Keratinocyte (primary cell): ENCODE measurements around the gene TSHZ3. TPM values are rescaled to one million over a fixed set of nuclear protein-coding genes. Genes with fewer than 3 reads are reported as not detected.

Source experiments
- DNase-seq: peaks from one replicate; pipeline ENCODE4 v3.0.0-alpha.2; 2011; ENCODE audit warnings: low read depth, missing footprints, low spot score
- FAIRE-seq: peaks from 2 replicates; lab custom pipeline; 2011; peaks lifted over from hg19 to GRCh38; lab: Jason Lieb, UNC
- H2AFZ ChIP-seq: 2 replicates; pipeline ENCODE4 v1.6.0; 2012; ENCODE audit warnings: low read length, control low read depth, inconsistent platforms; ENCODE audit not compliant: control insufficient read depth
- H3K27ac ChIP-seq: 2 replicates; pipeline ENCODE4 v1.5.1; 2011; ENCODE audit warnings: low read length; ENCODE audit not compliant: control insufficient read depth, insufficient read depth
- H3K27me3 ChIP-seq: 3 replicates; pipeline ENCODE4 v1.6.0; 2011; ENCODE audit warnings: low read length; ENCODE audit not compliant: control insufficient read depth, insufficient read depth; ENCODE audit errors: extremely low read depth
- H3K36me3 ChIP-seq, 2 experiments: 2 replicates in 1 of 2; 3 replicates in 1 of 2; pipeline ENCODE4 v1.5.1; 2011; ENCODE audit warnings: low read length in 2 of 2, mild to moderate bottlenecking in 1 of 2; ENCODE audit not compliant: control insufficient read depth in 2 of 2, insufficient read depth in 2 of 2; ENCODE audit errors: extremely low read depth in 1 of 2
- H3K4me1 ChIP-seq: 3 replicates; pipeline ENCODE4 v1.5.1; 2011; ENCODE audit warnings: low read length; ENCODE audit not compliant: control insufficient read depth, insufficient read depth; ENCODE audit errors: extremely low read depth
- H3K4me2 ChIP-seq: 3 replicates; pipeline ENCODE4 v1.6.0; 2011; ENCODE audit warnings: low read depth, low read length; ENCODE audit not compliant: control insufficient read depth, insufficient read depth; ENCODE audit errors: extremely low read depth
- H3K4me3 ChIP-seq, 3 experiments: fragments of 200-600 bp in 1 of 3; sonication (generic) in 1 of 3; 2 replicates in 2 of 3; 3 replicates in 1 of 3; pipeline ENCODE4 v1.5.1; 2011 to 2016; ENCODE audit warnings: low read length in 3 of 3, mild to moderate bottlenecking in 3 of 3, control low read depth in 2 of 3, inconsistent platforms in 1 of 3, low read depth in 1 of 3, mixed read lengths in 1 of 3, mixed run types in 1 of 3, moderate library complexity in 1 of 3; ENCODE audit not compliant: control insufficient read depth in 2 of 3, insufficient read depth in 2 of 3; ENCODE audit errors: extremely low read depth in 1 of 3
- H3K79me2 ChIP-seq: 2 replicates; pipeline ENCODE4 v1.6.0; 2012; ENCODE audit warnings: low read length; ENCODE audit not compliant: control insufficient read depth, insufficient read depth
- H3K9ac ChIP-seq: 3 replicates; pipeline ENCODE4 v1.6.0; 2011; ENCODE audit warnings: low read length; ENCODE audit not compliant: control insufficient read depth, insufficient read depth; ENCODE audit errors: extremely low read depth
- H3K9me1 ChIP-seq: 3 replicates; pipeline ENCODE4 v1.6.0; 2011; ENCODE audit warnings: low read length; ENCODE audit not compliant: control insufficient read depth, insufficient read depth; ENCODE audit errors: extremely low read depth
- H3K9me3 ChIP-seq: 2 replicates; pipeline ENCODE4 v1.5.1; 2012; ENCODE audit warnings: low read depth, low read length; ENCODE audit not compliant: control insufficient read depth
- H4K20me1 ChIP-seq: 3 replicates; pipeline ENCODE4 v1.6.0; 2011; ENCODE audit warnings: low read length; ENCODE audit not compliant: control insufficient read depth, insufficient read depth; ENCODE audit errors: extremely low read depth
- EZH2 ChIP-seq: IDR thresholded peaks from one replicate; pipeline ENCODE4 v1.6.1; 2012; ENCODE audit warnings: inconsistent platforms, mild to moderate bottlenecking, low read length, moderate library complexity
- dilution Hi-C: fragments of 300-500 bp; cut with MboI; formaldehyde crosslinking; loops from one replicate; pipeline ENCODE4 v1.7.0; 2020; ENCODE audit warnings: low sequenced_read_pairs; ENCODE audit not compliant: extremely low pct_ligation_motif_present
- polyA plus RNA-seq, 5 experiments: library from polyadenylated mRNA; depleted of rRNA in 3 of 5; stranded (reverse) in 3 of 5; stranded (forward) in 1 of 5; unstranded in 1 of 5; fragments of >200 nt; gene quantifications; 1 replicate in 1 of 5; 2 replicates in 3 of 5; 3 replicates in 1 of 5; pipeline versions ENCODE4 v1.2.1 to v1.2.3, GENCODE V29; 2011 to 2012; ENCODE audit warnings: missing spikeins in 2 of 5, low read depth in 1 of 5, low replicate concordance in 1 of 5
- TF ChIP-seq, protein P1 (sequence below), 3 experiments: IDR thresholded peaks in 1 of 3; conservative IDR thresholded peaks in 1 of 3; optimal IDR thresholded peaks in 1 of 3; 2 replicates in 2 of 3; 3 replicates in 1 of 3; pipeline versions ENCODE3 to v1.5.1; 2011; ENCODE audit warnings: low read length in 3 of 3, mild to moderate bottlenecking in 3 of 3, moderate library complexity in 2 of 3, control low read depth in 1 of 3, inconsistent platforms in 1 of 3; ENCODE audit not compliant: insufficient read depth in 2 of 3; ENCODE audit errors: extremely low read depth in 1 of 3

TSHZ3 gene
- polyA plus RNA-seq, 1 donor (not counting 4 experiments of a cell fraction or from before 2014, with no cell fraction given), result 3.6 TPM

DNA sequence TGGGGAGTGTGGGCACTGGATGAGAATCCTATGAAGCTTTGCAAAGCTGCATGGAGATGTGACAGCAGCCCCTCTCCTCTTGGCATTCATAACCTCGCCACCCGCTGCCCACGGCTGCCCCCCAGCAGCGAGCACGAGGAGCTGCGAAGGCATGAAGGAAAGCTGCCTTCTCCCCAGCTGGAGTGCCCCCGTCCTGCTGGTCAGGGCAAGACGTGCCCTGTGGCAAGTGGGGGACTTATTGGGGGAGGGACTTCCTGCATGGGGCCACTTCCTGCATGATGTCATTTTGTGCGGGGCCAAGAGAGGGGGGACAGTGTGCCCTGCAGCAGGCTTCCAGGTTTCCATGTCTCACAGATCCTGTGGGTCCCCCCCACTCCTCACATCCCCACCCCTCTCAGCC, 85.9 kb downstream of the TSHZ3 start:
- no peak for DNase-seq
- Histone ChIP-seq H4K20me1 (no peaks in the 10 kb centered on the region), H3K36me3 (no peaks in the 10 kb centered on the region), H3K27ac (no peak overlapping the region), H2AFZ (no peak overlapping the region), H3K4me1 (peaks cover 3% of the 10 kb centered on the region), H3K27me3 (no peaks in the 10 kb centered on the region), H3K4me2 (no peak overlapping the region), H3K79me2 (no peaks in the 10 kb centered on the region), H3K4me3 (no peak overlapping the region), H3K9me1 (no peaks in the 10 kb centered on the region), H3K9ac (no peak overlapping the region), H3K9me3 (peaks cover 8% of the 10 kb centered on the region)
- FAIRE-seq, result no peak
- dilution Hi-C loops, result no loop called here
- TF ChIP-seq, protein P1, sequence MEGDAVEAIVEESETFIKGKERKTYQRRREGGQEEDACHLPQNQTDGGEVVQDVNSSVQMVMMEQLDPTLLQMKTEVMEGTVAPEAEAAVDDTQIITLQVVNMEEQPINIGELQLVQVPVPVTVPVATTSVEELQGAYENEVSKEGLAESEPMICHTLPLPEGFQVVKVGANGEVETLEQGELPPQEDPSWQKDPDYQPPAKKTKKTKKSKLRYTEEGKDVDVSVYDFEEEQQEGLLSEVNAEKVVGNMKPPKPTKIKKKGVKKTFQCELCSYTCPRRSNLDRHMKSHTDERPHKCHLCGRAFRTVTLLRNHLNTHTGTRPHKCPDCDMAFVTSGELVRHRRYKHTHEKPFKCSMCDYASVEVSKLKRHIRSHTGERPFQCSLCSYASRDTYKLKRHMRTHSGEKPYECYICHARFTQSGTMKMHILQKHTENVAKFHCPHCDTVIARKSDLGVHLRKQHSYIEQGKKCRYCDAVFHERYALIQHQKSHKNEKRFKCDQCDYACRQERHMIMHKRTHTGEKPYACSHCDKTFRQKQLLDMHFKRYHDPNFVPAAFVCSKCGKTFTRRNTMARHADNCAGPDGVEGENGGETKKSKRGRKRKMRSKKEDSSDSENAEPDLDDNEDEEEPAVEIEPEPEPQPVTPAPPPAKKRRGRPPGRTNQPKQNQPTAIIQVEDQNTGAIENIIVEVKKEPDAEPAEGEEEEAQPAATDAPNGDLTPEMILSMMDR (optimal IDR thresholded peaks at IDR 0.05 in 1 of 3, IDR thresholded peaks at IDR 0.05 in 1 of 3, conservative IDR thresholded peaks at IDR 0.05 in 1 of 3; ENCODE audit: extremely low read depth in 1 of 3, insufficient read depth in 2 of 3, low read length in 3 of 3), result no peak
- TF ChIP-seq EZH2, result no peak

DNA sequence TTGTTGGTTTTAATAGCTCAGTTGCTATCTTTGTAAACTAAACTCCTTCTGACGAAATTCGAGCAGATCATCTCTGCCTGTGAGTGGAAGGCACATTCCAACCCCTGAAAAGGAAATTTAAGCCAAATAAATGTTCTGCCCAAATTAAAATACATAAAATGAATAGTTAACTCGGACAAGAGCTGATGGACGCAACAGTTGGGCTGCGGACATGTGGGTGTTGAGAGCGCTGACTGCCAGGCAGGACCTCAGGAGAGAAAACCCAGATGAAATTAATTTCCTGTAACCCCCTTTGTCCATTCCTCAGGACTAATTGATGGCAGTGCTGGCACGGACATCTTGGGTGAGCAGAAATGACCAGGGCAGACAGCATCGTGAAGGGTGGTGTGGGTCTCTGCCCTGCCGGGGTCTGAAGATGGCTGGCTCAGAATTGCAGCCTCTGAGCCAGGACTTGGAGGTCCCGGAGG, 86.5 kb downstream of the TSHZ3 start:
- Histone ChIP-seq H4K20me1 (no peaks in the 10 kb centered on the region), H3K79me2 (no peaks in the 10 kb centered on the region), H3K9ac (no peak overlapping the region), H2AFZ (no peak overlapping the region), H3K4me2 (no peak overlapping the region), H3K36me3 (no peaks in the 10 kb centered on the region), H3K27ac (no peak overlapping the region), H3K9me1 (no peaks in the 10 kb centered on the region), H3K27me3 (no peaks in the 10 kb centered on the region), H3K9me3 (peaks cover 8% of the 10 kb centered on the region), H3K4me3 (no peak overlapping the region), H3K4me1 (peaks cover 3% of the 10 kb centered on the region)
- dilution Hi-C loops, result no loop called here
- TF ChIP-seq EZH2, result no peak
- TF ChIP-seq, protein P1 (optimal IDR thresholded peaks at IDR 0.05 in 1 of 3, IDR thresholded peaks at IDR 0.05 in 1 of 3, conservative IDR thresholded peaks at IDR 0.05 in 1 of 3; ENCODE audit: extremely low read depth in 1 of 3, insufficient read depth in 2 of 3, low read length in 3 of 3), result no peak
- no peak for DNase-seq
- no peak for FAIRE-seq
